ENCODE data around the gene PDCD11.

PDCD11 gene

DNA sequence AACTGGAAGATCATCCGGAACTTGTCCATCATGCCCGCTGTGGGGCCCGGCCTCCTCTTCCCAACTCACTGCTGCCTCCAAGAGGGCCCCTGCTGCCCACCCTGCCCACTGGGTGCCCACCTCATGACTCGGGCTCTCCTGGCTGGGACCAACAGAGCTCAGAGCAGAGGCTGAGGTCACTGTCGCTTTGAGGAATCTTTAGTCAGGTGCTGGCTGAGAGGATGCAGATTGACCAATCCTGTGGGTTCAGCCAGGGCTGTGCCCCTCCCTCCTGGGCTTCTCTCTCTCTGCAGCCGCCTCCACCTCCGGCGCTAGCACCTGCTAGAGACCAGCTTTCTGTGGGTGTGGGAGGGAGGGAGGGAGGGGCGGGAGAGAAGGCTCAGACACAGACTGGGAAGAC lies 62.3 kb downstream of the PDCD11 start, which contains the start of gene CALHM1:
Gene CALHM1 (minus strand): TSS at position 181 of the 400 bp plus-strand sequence. CDS start 149 bp downstream, at position 32.
- in situ Hi-C loops (cut with HindIII; ENCODE audit: low sequenced_read_pairs): no loop called here
- no peak within 1 kb of the TSS for H3K4me3 ChIP-seq (ENCODE audit: low read depth, low read length)
- TF ChIP-seq, protein P1, sequence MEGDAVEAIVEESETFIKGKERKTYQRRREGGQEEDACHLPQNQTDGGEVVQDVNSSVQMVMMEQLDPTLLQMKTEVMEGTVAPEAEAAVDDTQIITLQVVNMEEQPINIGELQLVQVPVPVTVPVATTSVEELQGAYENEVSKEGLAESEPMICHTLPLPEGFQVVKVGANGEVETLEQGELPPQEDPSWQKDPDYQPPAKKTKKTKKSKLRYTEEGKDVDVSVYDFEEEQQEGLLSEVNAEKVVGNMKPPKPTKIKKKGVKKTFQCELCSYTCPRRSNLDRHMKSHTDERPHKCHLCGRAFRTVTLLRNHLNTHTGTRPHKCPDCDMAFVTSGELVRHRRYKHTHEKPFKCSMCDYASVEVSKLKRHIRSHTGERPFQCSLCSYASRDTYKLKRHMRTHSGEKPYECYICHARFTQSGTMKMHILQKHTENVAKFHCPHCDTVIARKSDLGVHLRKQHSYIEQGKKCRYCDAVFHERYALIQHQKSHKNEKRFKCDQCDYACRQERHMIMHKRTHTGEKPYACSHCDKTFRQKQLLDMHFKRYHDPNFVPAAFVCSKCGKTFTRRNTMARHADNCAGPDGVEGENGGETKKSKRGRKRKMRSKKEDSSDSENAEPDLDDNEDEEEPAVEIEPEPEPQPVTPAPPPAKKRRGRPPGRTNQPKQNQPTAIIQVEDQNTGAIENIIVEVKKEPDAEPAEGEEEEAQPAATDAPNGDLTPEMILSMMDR (IDR thresholded peaks at IDR 0.05; ENCODE audit: low read depth, low read length): no peak
- DNase-seq (ENCODE audit: low read depth, low spot score): no peak

GRCh38 chr10:103459615-103460014 lies 63.2 kb downstream of the PDCD11 start:
- H3K4me3 ChIP-seq (ENCODE audit: low read depth, low read length): no peak overlapping the region
- in situ Hi-C loops (cut with HindIII; ENCODE audit: low sequenced_read_pairs): no loop called here
- TF ChIP-seq, protein P1 (IDR thresholded peaks at IDR 0.05; ENCODE audit: low read depth, low read length): no peak
- no peak for DNase-seq (ENCODE audit: low read depth, low spot score)

DNA sequence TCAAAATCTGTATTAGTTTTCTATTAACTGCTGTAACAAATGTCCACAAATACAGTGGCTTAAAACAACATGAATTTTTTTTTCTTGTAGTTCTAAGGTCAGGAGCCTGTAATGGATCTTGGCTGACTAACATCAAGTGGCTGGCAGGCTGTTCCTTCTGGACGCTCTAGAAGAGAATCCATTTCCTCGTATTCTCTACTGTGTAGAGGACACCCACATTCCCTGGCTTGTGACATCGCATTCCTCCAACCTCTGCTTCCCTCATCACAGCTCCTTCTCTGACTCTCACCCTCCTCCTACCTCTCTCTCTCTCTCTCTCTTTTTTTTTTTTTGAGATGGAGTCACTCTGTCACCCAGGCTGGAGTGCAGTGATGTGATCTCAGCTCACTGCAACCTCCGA lies 67.1 kb downstream of the PDCD11 start:
- DNase-seq (ENCODE audit: low read depth, low spot score): no peak
- TF ChIP-seq, protein P1 (IDR thresholded peaks at IDR 0.05; ENCODE audit: low read depth, low read length): no peak
- H3K4me3 ChIP-seq (ENCODE audit: low read depth, low read length): no peak overlapping the region
- in situ Hi-C loops (cut with HindIII; ENCODE audit: low sequenced_read_pairs): no loop called here

DNA sequence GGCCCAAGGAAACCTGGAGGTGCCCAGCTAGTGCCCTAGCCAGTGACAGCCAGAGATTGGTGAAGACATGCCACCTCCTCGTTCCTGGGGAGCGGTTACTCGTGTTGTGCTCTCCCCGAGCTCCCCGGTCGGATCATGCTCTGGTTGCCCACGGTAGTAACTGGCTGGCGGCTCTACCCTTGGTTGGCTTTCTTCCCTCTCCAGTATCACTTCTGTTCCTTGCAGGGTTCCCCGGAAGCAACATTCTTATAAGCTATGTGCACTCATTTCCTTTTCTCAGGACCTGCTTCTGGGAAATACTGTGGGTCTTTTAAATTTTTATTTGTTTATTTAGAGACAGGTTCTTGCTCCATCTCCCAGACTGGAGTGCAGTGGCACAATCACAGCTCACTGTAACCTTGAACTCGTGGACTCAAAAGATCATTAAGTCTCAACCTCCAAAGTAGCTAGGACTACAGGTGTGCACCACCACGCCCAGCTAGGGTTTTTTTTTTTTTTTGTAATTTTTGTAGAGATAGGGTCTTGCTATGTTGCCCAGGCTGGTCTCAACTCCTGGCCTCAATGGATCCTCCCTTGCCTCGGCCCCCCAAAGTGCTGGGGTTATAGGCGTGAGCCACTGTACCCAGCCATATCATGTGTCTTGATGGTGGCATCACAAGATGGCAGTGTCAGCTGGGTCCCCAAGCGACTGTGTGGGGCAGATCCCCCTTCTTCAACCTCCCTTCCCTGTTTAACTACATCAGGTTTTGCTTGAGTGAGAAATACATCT lies 69.2 kb downstream of the PDCD11 start:
- in situ Hi-C loops (cut with HindIII; ENCODE audit: low sequenced_read_pairs): no loop called here
- no peak for DNase-seq (ENCODE audit: low read depth, low spot score)
- H3K4me3 ChIP-seq (ENCODE audit: low read depth, low read length): no peak overlapping the region
- TF ChIP-seq, protein P1 (IDR thresholded peaks at IDR 0.05; ENCODE audit: low read depth, low read length): no peak

GRCh38 chr10:103466734-103467133 lies 70.3 kb downstream of the PDCD11 start:
- no peak overlapping the region for H3K4me3 ChIP-seq (ENCODE audit: low read depth, low read length)
- DNase-seq (ENCODE audit: low read depth, low spot score): no peak
- in situ Hi-C loops (cut with HindIII; ENCODE audit: low sequenced_read_pairs): no loop called here
- TF ChIP-seq, protein P1 (IDR thresholded peaks at IDR 0.05; ENCODE audit: low read depth, low read length): no peak

GRCh38 chr10:103467406-103467805 lies 71.0 kb downstream of the PDCD11 start:
- no peak for DNase-seq (ENCODE audit: low read depth, low spot score)
- TF ChIP-seq, protein P1 (IDR thresholded peaks at IDR 0.05; ENCODE audit: low read depth, low read length): no peak
- in situ Hi-C loops (cut with HindIII; ENCODE audit: low sequenced_read_pairs): no loop called here
- H3K4me3 ChIP-seq (ENCODE audit: low read depth, low read length): no peak overlapping the region

All from astrocyte of the spinal cord (primary cell).